Stomach (tissue), 9 donors: ENCODE results near the gene ABCF3. TPM values are rescaled to one million over a fixed set of nuclear protein-coding genes. Genes with fewer than 3 reads are reported as not detected.
A peak's percentile ranks its signal among the peaks of the same experiment; 100 is the strongest.

ENCODE experiments used
- DNase-seq, 2 donors: peaks; one replicate each; pipeline versions ENCODE4 v3.0.0 to v3.0.0-alpha.2; 2013 to 2019
- H3K27ac ChIP-seq, 5 donors: fragments of 200-600 bp in 4 of 5; sonication (generic) in 4 of 5; one replicate each; pipeline ENCODE4 v1.5.1; 2013 to 2019; ENCODE audit warnings: mild to moderate bottlenecking in 1 of 5, moderate library complexity in 1 of 5
- H3K27me3 ChIP-seq, 3 donors: fragments of 200-600 bp; sonication (generic); one replicate each; pipeline ENCODE4 v1.5.1; 2017 to 2019; ENCODE audit warnings: mixed run types in 1 of 3
- H3K36me3 ChIP-seq, 4 donors: fragments of 200-600 bp; sonication (generic); 1 replicate in 3 of 4; 2 replicates in 1 of 4; pipeline ENCODE4 v1.5.1; 2016 to 2019
- H3K4me1 ChIP-seq, 4 donors: fragments of 200-600 bp; sonication (generic); one replicate each; pipeline ENCODE4 v1.5.1; 2016 to 2019
- H3K4me3 ChIP-seq, 4 donors: fragments of 200-600 bp; sonication (generic) in 3 of 4; one replicate each; pipeline ENCODE4 v1.5.1; 2016 to 2019; ENCODE audit warnings: mild to moderate bottlenecking in 1 of 4
- H3K9me3 ChIP-seq, 4 donors: fragments of 200-600 bp; sonication (generic); one replicate each; pipeline ENCODE4 v1.5.1; 2016 to 2019
- CTCF ChIP-seq, 7 experiments: fragments of 450-650 bp in 4 of 7; fragments of 200-600 bp in 3 of 7; sonication (generic) in 3 of 7; IDR thresholded peaks; one replicate each; pipeline ENCODE4 v1.5.1; 2016 to 2019; ENCODE audit warnings: antibody characterized with exemption in 7 of 7, control low read depth in 2 of 7, mild to moderate bottlenecking in 1 of 7
- EP300 ChIP-seq: sonication (generic); formaldehyde crosslinking; IDR thresholded peaks from one replicate; pipeline ENCODE4 v1.6.1; 2017; ENCODE audit warnings: antibody characterized with exemption
- POLR2A ChIP-seq, 4 donors: fragments of 450-650 bp; IDR thresholded peaks; one replicate each; pipeline ENCODE4 v1.6.1; 2016; ENCODE audit warnings: antibody characterized with exemption in 4 of 4, control low read depth in 2 of 4, mild to moderate bottlenecking in 1 of 4, moderate library complexity in 1 of 4
- POLR2AphosphoS5 ChIP-seq, 3 donors: sonication (generic); formaldehyde crosslinking; IDR thresholded peaks; one replicate each; pipeline ENCODE4 v1.6.1; 2016; ENCODE audit warnings: antibody characterized with exemption in 3 of 3
- WGBS, 5 donors: extraction: QIAGEN DNeasy Blood & Tissue Kit in 3 of 5; methylation state at CpG; one replicate each; pipeline versions ENCODE4 v1.1.5 to v1.1.7; 2013 to 2018; 5-methylcytosine and 5-hydroxymethylcytosine counted together
- intact Hi-C: fragments of 100-400 bp; cut with DNase I; formaldehyde crosslinking; loops from one replicate; pipeline ENCODE4 v1.15.1; 2023; ENCODE audit warnings: low total_unique reads
- polyA plus RNA-seq, 3 donors: library from polyadenylated mRNA; stranded (reverse); fragments of 200-250 nt; gene quantifications; one replicate each; pipeline ENCODE4 v1.2.3, GENCODE V29; 2013
- total RNA-seq, 5 donors: library from RNA; depleted of rRNA; stranded (reverse); fragments of >200 nt; gene quantifications; one replicate each; pipeline versions ENCODE4 v1.1.0 to v1.2.3, GENCODE V29; 2014 to 2016
- donor health status: healthy with polysubstance abuse.
- donor health status: Bipolar disorder and iron deficiency.
- donor health status: healthy.

ABCF3 gene
- total and polyA plus RNA-seq, 8 donors: 21.6 to 194 (median 47.5) TPM

DNA sequence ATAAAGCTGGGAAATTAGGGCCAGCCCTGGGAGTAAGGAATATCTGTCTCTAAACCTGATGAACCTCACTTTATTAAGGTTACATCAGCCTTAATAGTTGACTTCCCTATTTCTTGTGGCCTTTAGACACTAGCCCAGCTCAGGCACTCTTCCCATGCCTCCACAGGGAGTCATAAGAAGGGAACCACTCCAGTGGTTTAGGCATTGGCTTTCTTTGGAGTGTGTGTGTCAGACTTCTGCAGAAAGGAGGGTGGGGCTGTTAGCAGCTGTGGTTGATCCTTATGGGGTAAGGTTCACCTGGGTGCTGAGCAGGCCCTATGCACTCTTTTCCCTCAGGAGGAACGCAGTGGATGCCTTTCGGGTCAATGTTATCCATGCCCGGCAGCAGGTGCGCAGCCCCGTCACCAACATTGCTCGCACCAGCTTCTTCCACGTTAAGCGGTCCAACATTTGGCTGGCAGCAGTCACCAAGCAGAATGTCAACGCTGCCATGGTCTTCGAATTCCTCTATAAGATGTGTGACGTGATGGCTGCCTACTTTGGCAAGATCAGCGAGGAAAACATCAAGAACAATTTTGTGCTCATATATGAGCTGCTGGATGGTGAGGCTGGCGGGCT lies 7.4 kb upstream of the ABCF3 start:
- Histone ChIP-seq H3K27me3 (no peaks in the 10 kb centered on the region), H3K27ac (peak overlapping the region in 1 of 5 donors; percentile 92), H3K36me3 (peaks cover 60 to 69% (median 67%) of the 10 kb centered on the region in 4 donors), H3K4me3 (no peak overlapping the region), H3K9me3 (no peaks in the 10 kb centered on the region), H3K4me1 (peaks cover 29 to 59% (median 47%) of the 10 kb centered on the region in 4 donors)
- WGBS, 5 donors: 86 to 95% (median 92%) methylated on average over 13 of the region's 13 CpGs
- intact Hi-C loops: no loop called here
- no peak for TF ChIP-seq POLR2A (IDR thresholded peaks at IDR 0.05)
- TF ChIP-seq POLR2AphosphoS5 (IDR thresholded peaks at IDR 0.05): no peak
- TF ChIP-seq CTCF (IDR thresholded peaks at IDR 0.05): no peak
- TF ChIP-seq EP300: no peak
- peak in 1 of 2 donors; percentile 40 for DNase-seq

DNA sequence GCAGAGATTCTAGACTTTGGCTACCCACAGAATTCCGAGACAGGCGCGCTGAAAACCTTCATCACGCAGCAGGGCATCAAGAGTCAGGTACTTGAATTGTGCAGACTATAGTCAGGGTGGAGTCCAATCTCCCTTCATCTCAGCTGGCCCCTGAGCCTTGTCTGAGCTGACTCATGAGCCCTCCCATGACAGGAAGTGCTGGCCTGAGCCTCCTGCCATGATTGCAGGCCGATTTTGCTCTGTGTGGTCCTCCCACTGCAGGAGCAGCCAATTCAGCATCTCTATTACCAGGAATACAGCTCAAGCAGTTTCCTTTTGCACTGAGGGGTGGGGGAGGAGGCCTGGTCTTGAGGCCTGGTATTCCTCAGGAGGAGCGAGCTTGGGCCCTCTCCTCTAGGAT lies 5.8 kb upstream of the ABCF3 start:
- 88 to 94% (median 90%) methylated on average over 6 of the region's 6 CpGs for WGBS, 5 donors

DNA sequence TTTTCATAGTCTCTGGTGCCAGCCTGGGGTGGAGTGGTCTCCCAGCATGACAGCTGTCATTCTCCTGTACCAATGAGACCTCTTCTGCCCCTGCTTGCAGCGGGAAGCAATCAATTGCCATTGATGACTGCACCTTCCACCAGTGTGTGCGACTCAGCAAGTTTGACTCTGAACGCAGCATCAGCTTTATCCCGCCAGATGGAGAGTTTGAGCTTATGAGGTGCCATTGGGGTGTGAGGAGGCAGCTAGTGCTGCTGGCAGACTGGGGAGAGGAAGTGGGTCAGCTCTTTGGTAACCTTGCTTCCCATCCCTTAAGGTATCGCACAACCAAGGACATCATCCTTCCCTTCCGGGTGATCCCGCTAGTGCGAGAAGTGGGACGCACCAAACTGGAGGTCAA lies 4.4 kb upstream of the ABCF3 start:
- H3K4me1 ChIP-seq: peaks cover 23 to 47% (median 38%) of the 10 kb centered on the region in 4 donors
- intact Hi-C loops: loop anchor here (10.0 kb wide), 1 partner anchor 63 kb away; the partner anchor contains the start of genes ALG3 and EEF1AKMT4
- 93 to 99% (median 98%) methylated on average over 7 to 9 of the region's 9 CpGs for WGBS, 5 donors
- H3K9me3 ChIP-seq: no peaks in the 10 kb centered on the region
- peaks cover 68 to 80% (median 77%) of the 10 kb centered on the region in 4 donors for H3K36me3 ChIP-seq
- H3K27me3 ChIP-seq: no peaks in the 10 kb centered on the region
- DNase-seq: no peak
- TF ChIP-seq CTCF (IDR thresholded peaks at IDR 0.05) (no peak), POLR2A (IDR thresholded peaks at IDR 0.05) (no peak), POLR2AphosphoS5 (IDR thresholded peaks at IDR 0.05) (no peak), EP300 (no peak)
- no peak overlapping the region for H3K4me3 ChIP-seq
- H3K27ac ChIP-seq: no peak overlapping the region

More for the DNA sequence above, 5.8 kb upstream of the ABCF3 start:
- DNase-seq: no peak
- H3K9me3 ChIP-seq: no peaks in the 10 kb centered on the region
- no peak for TF ChIP-seq EP300
- TF ChIP-seq POLR2AphosphoS5 (IDR thresholded peaks at IDR 0.05): no peak
- no peak for TF ChIP-seq POLR2A (IDR thresholded peaks at IDR 0.05)
- TF ChIP-seq CTCF (IDR thresholded peaks at IDR 0.05): no peak
- H3K27me3 ChIP-seq: no peaks in the 10 kb centered on the region
- peaks cover 68 to 80% (median 77%) of the 10 kb centered on the region in 4 donors for H3K36me3 ChIP-seq
- H3K4me1 ChIP-seq: peaks cover 30 to 55% (median 43%) of the 10 kb centered on the region in 4 donors
- intact Hi-C loops: loop anchor here (10.0 kb wide), 1 partner anchor 65 kb away; the partner anchor contains the start of genes ALG3 and EEF1AKMT4
- H3K4me3 ChIP-seq: no peak overlapping the region
- H3K27ac ChIP-seq: peak overlapping the region in 1 of 5 donors; percentile 12

DNA sequence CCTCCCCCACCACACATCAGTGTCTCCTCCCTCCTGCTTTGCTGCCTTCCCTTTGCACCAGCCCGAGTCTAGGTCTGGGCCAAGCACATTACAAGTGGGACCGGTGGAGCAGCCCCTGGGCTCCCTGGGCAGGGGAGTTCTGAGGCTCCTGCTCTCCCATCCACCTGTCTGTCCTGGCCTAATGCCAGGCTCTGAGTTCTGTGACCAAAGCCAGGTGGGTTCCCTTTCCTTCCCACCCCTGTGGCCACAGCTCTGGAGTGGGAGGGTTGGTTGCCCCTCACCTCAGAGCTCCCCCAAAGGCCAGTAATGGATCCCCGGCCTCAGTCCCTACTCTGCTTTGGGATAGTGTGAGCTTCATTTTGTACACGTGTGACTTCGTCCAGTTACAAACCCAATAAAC lies 2.3 kb upstream of the ABCF3 start:
- DNase-seq: no peak
- Histone ChIP-seq H3K4me1 (peaks cover 22 to 47% (median 39%) of the 10 kb centered on the region in 4 donors), H3K36me3 (peaks cover 63 to 74% (median 72%) of the 10 kb centered on the region in 4 donors), H3K4me3 (no peak overlapping the region), H3K27ac (no peak overlapping the region), H3K27me3 (no peaks in the 10 kb centered on the region), H3K9me3 (no peaks in the 10 kb centered on the region)
- WGBS, 5 donors: 79 to 87% (median 81%) methylated on average over 5 of the region's 5 CpGs
- intact Hi-C loops: loop anchor here (10.0 kb wide), 1 partner anchor 61 kb away; the partner anchor contains the start of genes ALG3 and EEF1AKMT4
- TF ChIP-seq POLR2A (IDR thresholded peaks at IDR 0.05): no peak
- no peak for TF ChIP-seq POLR2AphosphoS5 (IDR thresholded peaks at IDR 0.05)
- no peak for TF ChIP-seq EP300
- no peak for TF ChIP-seq CTCF (IDR thresholded peaks at IDR 0.05)
